ENCODE measurements around the gene ASPM.
"Not testable (repeated sequence)": the region's sequence is repeated elsewhere in the genome, so short reads cannot be mapped to it uniquely, and the experiment has no call there.

Gene ASPM

GRCh38 chr1:197080323-197080722 lies 66.1 kb downstream of the ASPM start:
- DNase-seq, result no peak

- DNase-seq, result no peak
Measured at GRCh38 chr1:197076585-197076984, 69.9 kb downstream of the ASPM start.

GRCh38 chr1:197073978-197074377 lies 72.5 kb downstream of the ASPM start:
- DNase-seq, result no peak

- no peak for DNase-seq
Measured at GRCh38 chr1:197067457-197067818, 79.0 kb downstream of the ASPM start.

GRCh38 chr1:197066719-197067456 lies 79.6 kb downstream of the ASPM start, which contains the start of gene F13B:
TSS of gene F13B (minus strand) at chr1:197067260. CDS start at chr1:197067223, 37 bp downstream.
- peak; percentile 42 for DNase-seq

GRCh38 chr1:197066277-197066676 lies 80.2 kb downstream of the ASPM start:
- DNase-seq, result no peak

- no peak for DNase-seq
Measured at GRCh38 chr1:197065559-197065958, 80.9 kb downstream of the ASPM start.

GRCh38 chr1:197063212-197063611 lies 83.3 kb downstream of the ASPM start:
- no peak for DNase-seq

- no peak for DNase-seq
Measured at GRCh38 chr1:197062692-197063091, 83.8 kb downstream of the ASPM start.

- DNase-seq, result no peak
Measured at GRCh38 chr1:197049100-197049499, 97.4 kb downstream of the ASPM start.

- peak; percentile 87 for DNase-seq
Measured at GRCh38 chr1:197042676-197043341, 103.7 kb downstream of the ASPM start.

- DNase-seq, result no peak
Measured at GRCh38 chr1:197041486-197042353, 104.7 kb downstream of the ASPM start.

GRCh38 chr1:197036861-197037260 lies 109.6 kb downstream of the ASPM start:
- no peak for DNase-seq

- DNase-seq, result not testable (repeated sequence)
Measured at GRCh38 chr1:197034631-197035339, 111.7 kb downstream of the ASPM start.

All from DMS53 (cell line).